Sciatic nerve (tissue), 2 donors: ENCODE data around the gene PBXIP1. TPM values are rescaled to one million over a fixed set of nuclear protein-coding genes. Genes with fewer than 3 reads are reported as not detected.
A peak's percentile ranks its signal among the peaks of the same experiment; 100 is the strongest.

ENCODE experiments used
- ATAC-seq: fragments of 200-7000 bp; cut with Tn5 transposase; one replicate; pipeline ENCODE4 v1.9.1; 2020; ENCODE audit warnings: mild to moderate bottlenecking, moderate library complexity
- DNase-seq: peaks from one replicate; pipeline ENCODE4 v3.0.0-alpha.2; 2020; ENCODE audit warnings: low spot score
- intact Hi-C: fragments of 100-400 bp; cut with DNase I; formaldehyde crosslinking; loops from one replicate; pipeline ENCODE4 v1.14.2; 2022
- total RNA-seq: library from RNA; stranded (reverse); fragmentation: NEBNext Ultra II Directional; extraction: Animal tissue kit (Norgen Biotek cat#: 25700); gene quantifications from one replicate; pipeline ENCODE4 v1.2.1, GENCODE V29; 2021
- donor health status: DM: no; HTN: no; CAD: no.
- donor health status: DM: no; HTN: no; CAD: no.

The PBXIP1 gene
- total RNA-seq, 1 donor from 2014 or later, result 71.1 TPM

- DNase-seq (peak; percentile 97), ATAC-seq (peak; percentile 81)
- intact Hi-C loops, result loop anchor here (5.0 kb wide), 1 partner anchor 197 kb away; the partner anchor contains the start of genes KRTCAP2 and TRIM46
Measured at GRCh38 chr1:154974808-154975408, 19.0 kb upstream of the PBXIP1 start.

- intact Hi-C loops, result no loop called here
- DNase-seq (peak; percentile 98), ATAC-seq (peak; percentile 90)
Measured at GRCh38 chr1:154974102-154974807, 18.4 kb upstream of the PBXIP1 start, which contains the start of gene CKS1B. CKS1B (plus strand) TSS chr1:154974681; CDS start chr1:154974746, 65 bp downstream.

DNA sequence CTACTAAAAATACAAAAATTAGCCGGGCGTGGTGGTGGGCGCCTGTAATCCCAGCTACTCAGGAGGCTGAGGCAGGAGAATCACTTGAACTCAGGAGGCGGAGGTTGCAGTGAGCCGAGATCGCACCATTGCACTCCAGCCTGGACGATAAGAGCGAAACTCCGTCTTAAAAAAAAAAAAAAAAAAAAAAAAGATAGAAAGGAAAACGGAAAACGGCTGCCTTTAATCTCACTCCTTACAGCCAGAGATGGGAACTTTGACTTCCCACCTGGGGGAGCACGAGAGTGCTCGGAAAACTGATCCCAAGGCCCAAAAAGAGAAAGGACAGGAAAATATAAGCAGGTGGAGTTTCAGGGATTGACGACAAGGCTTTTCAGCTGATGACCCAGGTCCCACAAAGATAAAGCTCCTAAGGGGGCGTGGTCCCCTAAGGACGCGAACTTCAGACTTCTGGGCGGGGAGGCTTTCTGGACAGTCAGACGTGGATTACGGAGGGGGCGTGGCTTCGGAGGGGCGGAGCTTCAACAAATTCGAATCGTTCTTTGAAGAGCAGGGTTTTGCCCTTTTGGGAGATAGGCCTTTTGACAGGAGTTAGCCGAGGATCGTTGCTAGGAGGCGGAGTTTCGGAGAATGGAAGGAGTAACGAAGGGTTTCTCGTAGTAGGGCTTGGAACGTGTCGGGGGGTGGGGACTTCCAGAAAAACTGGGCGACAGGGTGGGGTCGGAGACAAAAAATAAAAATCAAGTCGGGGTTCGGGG is 17.6 kb upstream of the PBXIP1 start:
- ATAC-seq (peak; percentile 62), DNase-seq (peak; percentile 99)
- intact Hi-C loops, result no loop called here

GRCh38 chr1:154972517-154973343 is 16.8 kb upstream of the PBXIP1 start:
- intact Hi-C loops, result no loop called here
- no peak for DNase-seq
- ATAC-seq, result no peak

- no peak for DNase-seq
- intact Hi-C loops, result no loop called here
- ATAC-seq, result no peak
Measured at GRCh38 chr1:154972213-154972516, 16.3 kb upstream of the PBXIP1 start.

DNA sequence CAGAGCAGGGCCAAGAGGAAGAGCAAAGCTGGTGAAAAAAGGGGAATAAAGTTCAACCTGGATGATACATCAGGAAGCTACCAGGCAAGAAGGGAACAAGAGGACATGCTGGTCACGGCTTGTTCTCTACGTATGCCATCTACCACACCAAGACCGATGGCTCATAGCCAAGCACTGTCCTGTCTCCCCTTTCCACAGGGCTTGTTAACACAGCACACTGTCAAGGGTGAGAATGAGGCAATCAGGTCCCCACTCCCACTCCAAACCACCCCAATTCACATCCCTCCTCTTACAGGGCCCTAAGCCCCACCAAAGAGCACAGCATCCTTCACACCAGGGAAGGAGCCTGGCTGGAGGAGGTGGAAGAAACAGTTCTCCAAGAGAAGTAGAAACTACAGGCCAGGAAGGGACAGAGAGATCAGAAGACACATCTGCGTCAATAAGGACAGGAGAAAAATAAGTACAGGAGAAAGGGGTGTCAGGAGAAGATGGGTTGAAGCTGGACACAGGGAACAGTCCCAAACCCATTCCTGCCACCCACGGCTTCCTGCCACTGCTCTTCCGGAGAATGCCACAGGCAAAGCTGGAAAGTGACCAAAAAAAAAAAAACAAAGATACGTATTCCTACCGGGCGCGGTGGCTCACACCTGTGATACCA is 15.6 kb upstream of the PBXIP1 start:
- no peak for ATAC-seq
- intact Hi-C loops, result no loop called here
- DNase-seq, result no peak

- ATAC-seq, result peak; percentile 74
- DNase-seq, result peak; percentile 97
- intact Hi-C loops, result no loop called here
Measured at GRCh38 chr1:154970631-154971340, 14.9 kb upstream of the PBXIP1 start, which contains the start of gene SHC1. SHC1 (minus strand) TSS chr1:154970747; CDS start chr1:154970526, 221 bp downstream.

- ATAC-seq (no peak), DNase-seq (peak; percentile 80)
- intact Hi-C loops, result no loop called here
Measured at GRCh38 chr1:154969860-154970452, 14.1 kb upstream of the PBXIP1 start.

GRCh38 chr1:154969246-154969645 is 13.3 kb upstream of the PBXIP1 start:
- ATAC-seq, result no peak
- DNase-seq, result no peak
- intact Hi-C loops, result no loop called here

DNA sequence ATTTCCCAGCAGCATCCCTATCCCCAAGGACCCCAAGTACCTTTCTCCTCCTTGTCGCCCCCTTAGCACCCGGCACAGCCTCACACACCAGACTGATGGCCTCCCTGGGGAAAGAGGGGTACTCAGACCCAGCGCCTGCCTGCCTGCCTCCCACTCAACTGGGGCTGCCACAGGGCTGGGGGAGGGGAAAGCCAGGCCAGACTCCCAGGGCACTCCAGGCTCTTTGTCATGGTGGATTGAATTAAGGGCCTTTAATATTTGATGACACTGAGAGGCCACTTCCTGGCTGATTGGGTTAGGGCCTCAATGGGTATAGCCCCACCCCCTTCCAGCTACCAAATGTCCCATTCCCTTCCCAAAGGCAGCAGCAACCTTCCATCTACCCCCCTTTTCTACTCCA is 12.8 kb upstream of the PBXIP1 start:
- intact Hi-C loops, result no loop called here
- ATAC-seq, result no peak
- DNase-seq, result no peak

- intact Hi-C loops, result no loop called here
- ATAC-seq (no peak), DNase-seq (no peak)
Measured at GRCh38 chr1:154967331-154967950, 11.5 kb upstream of the PBXIP1 start.

DNA sequence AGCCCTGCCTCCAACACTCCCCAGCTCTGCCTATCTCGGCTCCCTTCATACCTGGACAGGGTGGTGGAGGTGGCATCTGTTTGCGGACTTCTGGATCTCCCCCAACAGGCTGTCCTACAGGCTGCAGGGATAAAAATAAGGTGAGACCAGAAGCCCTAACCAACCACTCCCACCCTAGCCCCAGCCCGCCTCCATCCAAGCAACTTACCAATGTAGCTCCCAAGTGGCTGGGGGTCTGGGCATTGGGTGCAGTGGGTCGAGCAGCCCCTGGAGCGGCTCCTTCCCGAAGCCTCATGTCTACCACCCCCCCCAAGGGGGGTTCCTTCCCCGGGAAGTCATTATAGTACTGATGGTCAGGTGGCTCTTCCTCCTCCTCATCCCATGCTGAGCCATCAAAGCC is 10.2 kb upstream of the PBXIP1 start:
- intact Hi-C loops, result no loop called here
- DNase-seq (no peak), ATAC-seq (no peak)

DNA sequence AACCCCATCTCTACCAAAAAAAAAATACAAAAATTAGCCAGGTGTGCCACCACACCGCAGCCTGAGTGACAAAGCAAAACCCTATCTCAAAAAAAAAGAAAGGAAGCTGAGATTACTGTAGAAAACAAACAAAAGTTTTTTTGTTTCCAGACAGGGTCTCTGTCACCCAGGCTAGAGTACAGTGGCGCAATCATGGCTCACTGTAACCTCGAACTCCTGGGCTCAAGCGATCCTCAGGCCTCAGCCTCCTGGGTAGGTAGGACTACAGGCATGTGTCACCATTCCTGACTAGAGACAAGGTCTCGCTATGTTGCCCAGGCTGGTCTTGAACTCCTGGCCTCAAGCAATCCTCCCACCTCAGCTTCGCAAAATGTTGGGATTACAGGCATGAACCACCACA is 8.5 kb upstream of the PBXIP1 start:
- intact Hi-C loops, result no loop called here
- ATAC-seq (no peak), DNase-seq (no peak)

DNA sequence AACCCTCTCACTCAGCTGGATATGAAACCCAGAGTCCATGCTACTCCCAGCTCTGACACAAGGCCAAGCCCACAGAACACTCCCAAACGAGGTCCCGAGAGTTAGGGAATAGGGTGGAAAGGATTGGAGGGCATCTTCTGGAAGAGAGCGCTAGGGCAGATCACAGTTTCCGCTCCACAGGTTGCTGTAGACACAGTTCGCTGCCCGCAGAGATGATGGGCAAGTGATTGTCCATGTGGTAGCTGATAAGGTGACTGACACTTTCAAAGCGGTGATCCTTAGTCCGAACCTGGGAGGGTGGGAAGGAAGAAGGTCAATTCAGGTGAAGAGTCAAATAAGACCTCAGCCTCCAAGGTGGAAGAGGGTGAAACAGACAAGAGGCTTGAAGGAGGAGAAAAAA is 7.7 kb upstream of the PBXIP1 start:
- intact Hi-C loops, result loop anchor here (2.0 kb wide), 1 partner anchor 31 kb away; no protein-coding TSS in a partner anchor
- DNase-seq (no peak), ATAC-seq (no peak)

- ATAC-seq, result no peak
- intact Hi-C loops, result loop anchor here (2.0 kb wide), 1 partner anchor 32 kb away; no protein-coding TSS in a partner anchor
Measured at GRCh38 chr1:154962795-154963330, 7.0 kb upstream of the PBXIP1 start.

DNA sequence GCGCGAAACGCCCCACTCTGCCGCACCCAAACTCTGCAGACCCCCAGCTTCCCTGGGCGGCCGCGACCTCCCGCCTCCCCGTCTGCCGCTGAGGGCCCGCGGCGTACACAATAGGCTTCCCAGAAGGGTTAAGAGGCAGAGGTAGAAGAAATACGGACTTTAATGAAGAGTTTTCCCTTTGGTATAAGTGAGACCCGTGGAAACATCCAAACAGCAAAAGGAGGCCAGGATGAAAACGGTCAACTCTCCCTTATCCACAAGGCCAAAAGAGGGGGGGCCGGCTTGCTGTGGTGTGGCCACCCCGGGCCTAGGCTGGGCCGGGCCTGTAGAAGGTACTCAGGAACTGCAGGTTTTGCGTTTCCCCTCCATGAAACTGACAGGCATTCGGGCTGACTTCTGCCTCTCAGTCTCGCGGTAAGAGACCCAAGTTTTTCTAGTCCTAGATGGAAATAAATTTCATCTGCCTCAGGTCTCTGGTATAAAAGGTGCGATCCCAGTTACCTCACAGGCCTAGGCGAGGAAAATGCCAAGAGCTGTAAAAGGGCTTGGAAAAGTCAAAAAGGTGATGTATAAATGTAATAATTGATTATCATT is 6.4 kb upstream of the PBXIP1 start:
- DNase-seq (peak; percentile 60), ATAC-seq (no peak)
- intact Hi-C loops, result loop anchor here (2.0 kb wide), 1 partner anchor 33 kb away; no protein-coding TSS in a partner anchor

More at GRCh38 chr1:154962795-154963330, 7.0 kb upstream of the PBXIP1 start:
- no peak for DNase-seq
